ENCODE measurements around the gene FURIN.
A peak's percentile ranks its signal among the peaks of the same experiment; 100 is the strongest.

Gene FURIN

DNA sequence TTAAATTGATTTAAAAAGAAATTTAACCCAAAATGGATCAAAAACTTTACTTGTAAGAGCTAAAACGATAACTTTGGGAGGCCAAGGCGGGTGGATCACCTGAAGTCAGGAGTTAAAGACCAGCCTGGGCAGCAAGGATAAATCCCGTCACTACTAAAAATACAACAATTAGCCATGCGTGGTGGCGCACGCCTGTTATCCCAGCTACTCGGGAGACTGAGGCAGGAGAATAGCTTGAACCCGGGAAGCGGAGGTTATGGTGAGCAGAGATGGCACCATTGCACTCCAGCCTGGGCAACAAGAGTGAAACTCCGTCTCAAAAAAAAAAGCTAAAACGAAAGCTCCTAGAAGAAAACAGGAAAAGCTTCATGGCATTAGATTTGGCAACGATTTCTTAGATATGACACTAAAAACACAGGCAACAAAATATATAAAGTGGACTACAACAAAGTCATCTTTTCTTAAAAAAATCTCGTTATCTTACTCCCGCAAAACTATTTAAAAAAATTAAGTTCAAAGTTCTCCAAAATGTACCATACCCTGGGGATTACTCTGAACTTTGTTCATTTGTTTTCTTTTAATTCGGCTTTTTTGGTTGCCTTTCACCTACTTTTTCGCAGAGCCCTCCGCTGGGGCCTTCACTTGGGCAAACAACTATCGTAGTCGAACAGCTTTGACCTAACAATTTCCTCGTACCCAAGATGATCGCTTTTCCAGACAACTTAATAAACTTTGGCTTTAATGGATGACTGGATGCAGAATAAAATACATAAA lies 61.0 kb downstream of the FURIN start:
- H3K4me1 ChIP-seq (ENCODE audit: insufficient read depth, insufficient read length): peaks cover 6% of the 10 kb centered on the region
- H3K9me3 ChIP-seq (ENCODE audit: insufficient read depth, low read length): no peaks in the 10 kb centered on the region
- TF ChIP-seq YY1 (IDR thresholded peaks at IDR 0.05; ENCODE audit: insufficient read depth, insufficient read length) (no peak), ZNF274 (IDR thresholded peaks at IDR 0.05; ENCODE audit: low read depth, low read length) (no peak), SUZ12 (IDR thresholded peaks at IDR 0.05; ENCODE audit: extremely low read depth, insufficient read depth, insufficient read length) (no peak)
- no peak overlapping the region for H3K9ac ChIP-seq (ENCODE audit: insufficient read length, low read depth)
- no peak overlapping the region for H3K4me3 ChIP-seq (ENCODE audit: insufficient read length, low read depth)
- no peak for DNase-seq (ENCODE audit: low read depth, low spot score)
- H3K36me3 ChIP-seq (ENCODE audit: insufficient read depth, insufficient read length, low read length): no peaks in the 10 kb centered on the region
- H3K27me3 ChIP-seq (ENCODE audit: insufficient read depth, insufficient read length): peaks cover 18% of the 10 kb centered on the region

DNA sequence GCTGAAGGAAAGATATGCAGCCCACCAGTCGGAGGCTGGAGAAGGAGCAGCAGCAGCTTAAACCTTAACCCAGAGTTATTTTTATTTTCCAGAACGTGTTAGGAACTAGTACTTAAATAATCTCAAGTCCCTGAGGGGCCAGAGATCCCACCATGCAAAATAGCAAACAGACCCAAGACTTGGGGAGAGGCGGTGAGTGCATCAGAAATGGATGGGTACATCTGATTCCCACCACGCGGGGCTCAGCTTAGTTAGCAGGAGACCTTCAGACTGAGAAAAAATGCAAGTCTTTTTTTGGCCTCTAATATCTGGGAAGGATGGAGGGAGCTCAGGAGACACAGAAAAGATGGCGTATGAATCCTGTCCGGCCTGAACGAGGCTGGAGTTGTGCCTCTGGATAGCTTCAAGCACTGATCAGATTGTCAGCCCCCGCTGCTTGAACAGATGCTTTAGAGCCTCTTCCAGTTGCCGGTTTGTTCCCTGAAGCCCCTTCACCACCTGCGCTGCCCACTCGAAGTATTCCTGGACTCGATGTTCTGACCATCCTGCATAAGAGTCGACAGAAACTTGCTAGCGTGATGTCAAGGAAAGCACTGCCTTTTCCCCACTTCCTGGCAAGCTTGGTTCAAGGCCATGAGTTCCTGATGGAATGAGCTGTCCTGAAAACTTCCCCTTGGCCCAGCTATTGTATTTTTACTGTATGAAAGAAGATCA lies 62.6 kb downstream of the FURIN start:
- peaks cover 6% of the 10 kb centered on the region for H3K4me1 ChIP-seq (ENCODE audit: insufficient read depth, insufficient read length)
- no peak overlapping the region for H3K9ac ChIP-seq (ENCODE audit: insufficient read length, low read depth)
- DNase-seq (ENCODE audit: low read depth, low spot score): no peak
- H3K9me3 ChIP-seq (ENCODE audit: insufficient read depth, low read length): no peaks in the 10 kb centered on the region
- peaks cover 18% of the 10 kb centered on the region for H3K27me3 ChIP-seq (ENCODE audit: insufficient read depth, insufficient read length)
- TF ChIP-seq ZNF274 (IDR thresholded peaks at IDR 0.05; ENCODE audit: low read depth, low read length): no peak
- TF ChIP-seq SUZ12 (IDR thresholded peaks at IDR 0.05; ENCODE audit: extremely low read depth, insufficient read depth, insufficient read length): no peak
- TF ChIP-seq YY1 (IDR thresholded peaks at IDR 0.05; ENCODE audit: insufficient read depth, insufficient read length): no peak
- no peaks in the 10 kb centered on the region for H3K36me3 ChIP-seq (ENCODE audit: insufficient read depth, insufficient read length, low read length)
- H3K4me3 ChIP-seq (ENCODE audit: insufficient read length, low read depth): peak overlapping the region; percentile 76

DNA sequence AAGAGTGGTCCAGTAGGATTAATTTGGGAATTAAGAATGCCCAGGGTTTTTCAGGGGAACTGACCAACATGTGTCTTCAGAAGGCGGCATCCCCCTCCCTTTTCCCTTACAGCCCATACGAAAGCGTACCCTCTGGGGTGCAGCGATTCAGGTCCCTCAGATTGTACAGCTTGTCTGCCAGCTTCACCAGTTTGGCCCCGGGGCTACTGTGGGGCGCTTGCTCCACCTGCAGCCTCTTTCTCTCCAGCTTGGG lies 63.1 kb downstream of the FURIN start:
- no peak for DNase-seq (ENCODE audit: low read depth, low spot score)
- Histone ChIP-seq H3K4me1 (ENCODE audit: insufficient read depth, insufficient read length) (peaks cover 8% of the 10 kb centered on the region), H3K9me3 (ENCODE audit: insufficient read depth, low read length) (no peaks in the 10 kb centered on the region), H3K27me3 (ENCODE audit: insufficient read depth, insufficient read length) (peaks cover 18% of the 10 kb centered on the region), H3K9ac (ENCODE audit: insufficient read length, low read depth) (peak overlapping the region; percentile 80), H3K36me3 (ENCODE audit: insufficient read depth, insufficient read length, low read length) (peaks cover 4% of the 10 kb centered on the region), H3K4me3 (ENCODE audit: insufficient read length, low read depth) (peak overlapping the region; percentile 76)
- TF ChIP-seq SUZ12 (IDR thresholded peaks at IDR 0.05; ENCODE audit: extremely low read depth, insufficient read depth, insufficient read length): no peak

DNA sequence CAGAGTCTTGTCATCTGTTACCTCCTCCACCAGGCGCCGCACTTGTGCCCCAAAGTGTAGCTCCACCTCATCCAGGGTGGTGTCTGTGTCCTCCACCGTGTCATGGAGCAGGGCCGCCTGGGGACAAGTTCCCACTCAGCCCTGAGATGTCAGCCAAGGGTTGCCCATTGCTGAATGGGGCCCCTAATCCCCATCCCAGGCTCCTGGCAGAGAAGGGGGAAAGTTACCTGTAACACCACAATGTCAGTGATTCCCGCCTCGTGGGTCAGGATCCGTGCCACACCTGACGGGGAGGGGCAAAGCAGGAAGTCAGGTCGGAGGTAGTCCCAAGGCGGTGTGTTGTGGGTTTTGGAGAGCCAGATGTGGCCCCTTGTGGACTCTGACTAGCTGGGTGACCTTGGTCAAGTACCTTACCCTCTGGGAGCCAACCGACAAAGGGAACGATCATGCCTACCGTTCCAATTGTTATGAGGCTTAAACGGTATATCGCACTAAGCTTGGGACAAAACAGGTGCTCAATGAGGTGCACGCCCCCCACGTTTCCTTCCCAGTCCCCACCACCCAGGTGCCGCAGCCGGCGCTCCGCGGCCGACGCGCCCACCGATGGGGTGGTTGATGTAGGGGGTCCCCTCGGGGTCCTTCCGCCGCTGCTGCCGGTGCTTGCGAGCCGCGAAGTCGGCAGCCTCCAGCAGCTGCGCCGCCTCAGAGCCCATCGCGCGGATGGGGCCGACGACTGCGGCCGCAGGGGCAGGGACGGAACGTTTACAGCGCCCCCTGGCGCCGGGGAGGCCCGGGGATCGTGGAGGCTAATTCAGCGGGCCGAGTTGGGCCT lies 63.7 kb downstream of the FURIN start, which contains the start of gene HDDC3:
Gene HDDC3 (minus strand): TSS at position 722 of the 832 bp plus-strand sequence. CDS start 9 bp downstream, at position 713.
- peak; percentile 79 for DNase-seq (ENCODE audit: low read depth, low spot score)
- peak within 1 kb of the TSS; percentile 80 for H3K9ac ChIP-seq (ENCODE audit: insufficient read length, low read depth)
- H3K4me1 ChIP-seq (ENCODE audit: insufficient read depth, insufficient read length): peaks cover 8% of the 10 kb centered on the region
- peak within 1 kb of the TSS; percentile 76 for H3K4me3 ChIP-seq (ENCODE audit: insufficient read length, low read depth)
- H3K36me3 ChIP-seq (ENCODE audit: insufficient read depth, insufficient read length, low read length): peaks cover 10% of the 10 kb centered on the region
- H3K9me3 ChIP-seq (ENCODE audit: insufficient read depth, low read length): no peaks in the 10 kb centered on the region
- peaks cover 18% of the 10 kb centered on the region for H3K27me3 ChIP-seq (ENCODE audit: insufficient read depth, insufficient read length)
- TF ChIP-seq YY1 (IDR thresholded peaks at IDR 0.05; ENCODE audit: insufficient read depth, insufficient read length) (no peak), ZNF274 (IDR thresholded peaks at IDR 0.05; ENCODE audit: low read depth, low read length) (no peak), SUZ12 (IDR thresholded peaks at IDR 0.05; ENCODE audit: extremely low read depth, insufficient read depth, insufficient read length) (no peak)

DNA sequence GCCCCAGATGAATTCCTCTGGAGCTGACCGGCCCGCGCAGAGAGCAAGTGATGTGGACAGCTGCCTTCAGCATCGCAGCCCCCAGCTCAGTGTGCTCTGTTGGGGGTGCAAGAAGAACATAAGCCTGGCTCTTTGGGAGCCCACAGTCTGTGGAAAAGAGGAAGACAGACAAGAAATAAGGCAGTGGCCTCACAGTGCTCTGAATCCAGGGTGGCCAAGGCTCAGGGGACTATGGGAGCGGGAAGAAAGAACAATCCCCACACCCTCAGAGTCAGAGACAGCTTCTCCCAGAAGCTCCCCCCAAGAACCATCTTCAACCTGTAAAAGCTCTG lies 64.2 kb downstream of the FURIN start:
- Histone ChIP-seq H3K36me3 (ENCODE audit: insufficient read depth, insufficient read length, low read length) (peaks cover 13% of the 10 kb centered on the region), H3K4me3 (ENCODE audit: insufficient read length, low read depth) (peak overlapping the region; percentile 76), H3K9ac (ENCODE audit: insufficient read length, low read depth) (peak overlapping the region; percentile 58), H3K27me3 (ENCODE audit: insufficient read depth, insufficient read length) (peaks cover 18% of the 10 kb centered on the region), H3K4me1 (ENCODE audit: insufficient read depth, insufficient read length) (peaks cover 8% of the 10 kb centered on the region), H3K9me3 (ENCODE audit: insufficient read depth, low read length) (no peaks in the 10 kb centered on the region)
- no peak for TF ChIP-seq SUZ12 (IDR thresholded peaks at IDR 0.05; ENCODE audit: extremely low read depth, insufficient read depth, insufficient read length)
- no peak for TF ChIP-seq ZNF274 (IDR thresholded peaks at IDR 0.05; ENCODE audit: low read depth, low read length)
- no peak for TF ChIP-seq YY1 (IDR thresholded peaks at IDR 0.05; ENCODE audit: insufficient read depth, insufficient read length)
- DNase-seq (ENCODE audit: low read depth, low spot score): no peak

Data from NT2/D1 (cell line).